Measurements from ENCODE around the gene POU3F1. TPM values are rescaled to one million over a fixed set of nuclear protein-coding genes. Genes with fewer than 3 reads are reported as not detected.

The POU3F1 gene
- 0.88 TPM for total RNA-seq

GRCh38 chr1:38046333-38046883 is at the start of gene POU3F1:
POU3F1 (minus strand) TSS chr1:38046793; CDS start chr1:38046743, 50 bp downstream.

GRCh38 chr1:38012363-38013226 is 34.0 kb downstream of the POU3F1 start, which contains the start of gene UTP11:
UTP11 (plus strand) TSS chr1:38012734; CDS start chr1:38012803, 69 bp downstream.

GRCh38 chr1:38005195-38006007 is 41.2 kb downstream of the POU3F1 start, which contains the start of gene FHL3:
FHL3 (minus strand) TSS chr1:38005514; CDS start chr1:37999412, 6,102 bp downstream.

Small RNA genes within 50 kb of the gene (small RNA-seq; reads per million reads assigned to genes)
- gene MIR3659 (ENCODE audit: low replicate concordance), result 0.07 reads per million

Other genes starting within 250 kb of the POU3F1 start
- gene C1orf122, start 239.0 kb downstream of the POU3F1 start, total RNA-seq, result 17.0 TPM
- gene YRDC, start 238.6 kb downstream of the POU3F1 start, total RNA-seq, result 10.0 TPM
- gene MTF1, start 187.2 kb downstream of the POU3F1 start, total RNA-seq, result 5.7 TPM
- 36.3 TPM for gene INPP5B, start 99.7 kb downstream of the POU3F1 start, total RNA-seq
- 54.2 TPM for gene SF3A3, start 56.8 kb downstream of the POU3F1 start, total RNA-seq
- gene FHL3, start 41.3 kb downstream of the POU3F1 start, total RNA-seq, result 54.2 TPM
- 24.2 TPM for gene UTP11, start 34.1 kb downstream of the POU3F1 start, total RNA-seq

Measured in metanephros (tissue), 2 donors.